H9 (cell line): ENCODE measurements around the gene EPS8. TPM values are rescaled to one million over a fixed set of nuclear protein-coding genes. Genes with fewer than 3 reads are reported as not detected.

Experiments
- DNase-seq: peaks from one replicate; pipeline ENCODE4 v3.0.0-alpha.2; 2017
- H2AFZ ChIP-seq: one replicate; pipeline ENCODE4 v1.6.1; 2013; ENCODE audit warnings: mild to moderate bottlenecking, low read length, control low read depth, moderate library complexity
- H2AK5ac ChIP-seq: 2 replicates; pipeline ENCODE4 v1.6.1; 2013; ENCODE audit warnings: low read length, control low read depth, mixed read lengths; ENCODE audit not compliant: insufficient read length
- H2BK120ac ChIP-seq: one replicate; pipeline ENCODE4 v1.6.1; 2013; ENCODE audit warnings: low read depth, mild to moderate bottlenecking, low read length, control low read depth, inconsistent platforms; ENCODE audit not compliant: poor library complexity, severe bottlenecking
- H2BK12ac ChIP-seq: 2 replicates; pipeline ENCODE4 v1.6.1; 2013; ENCODE audit warnings: low read length, control low read depth, mixed read lengths, low read depth; ENCODE audit not compliant: insufficient read length
- H2BK15ac ChIP-seq: 2 replicates; pipeline ENCODE4 v1.6.1; 2013; ENCODE audit warnings: low read depth, low read length, control low read depth
- H2BK20ac ChIP-seq: one replicate; pipeline ENCODE4 v1.6.1; 2013; ENCODE audit warnings: low read depth, mild to moderate bottlenecking, low read length, control low read depth, inconsistent platforms; ENCODE audit not compliant: poor library complexity, severe bottlenecking
- H2BK5ac ChIP-seq: 2 replicates; pipeline ENCODE4 v1.6.1; 2013; ENCODE audit warnings: low read length, control low read depth, mixed read lengths; ENCODE audit not compliant: insufficient read length
- H3K14ac ChIP-seq: 2 replicates; pipeline ENCODE4 v1.6.1; 2013; ENCODE audit warnings: low read length, control low read depth; ENCODE audit not compliant: insufficient read depth
- H3K18ac ChIP-seq: 2 replicates; pipeline ENCODE4 v1.6.1; 2013; ENCODE audit warnings: low read depth, mild to moderate bottlenecking, mixed read lengths, low read length, control low read depth; ENCODE audit not compliant: insufficient read length
- H3K23ac ChIP-seq: 2 replicates; pipeline ENCODE4 v1.6.1; 2013; ENCODE audit warnings: low read length, control low read depth, mixed read lengths, low read depth; ENCODE audit not compliant: insufficient read length
- H3K23me2 ChIP-seq: 2 replicates; pipeline ENCODE4 v1.6.1; 2013; ENCODE audit warnings: low read depth, mild to moderate bottlenecking, mixed read lengths, low read length, control low read depth; ENCODE audit not compliant: insufficient read length, poor library complexity, severe bottlenecking
- H3K27ac ChIP-seq: 2 replicates; pipeline ENCODE4 v1.5.1; 2013; ENCODE audit warnings: low read length, control low read depth, mixed read lengths, low read depth; ENCODE audit not compliant: insufficient read length
- H3K27me3 ChIP-seq: 2 replicates; pipeline ENCODE4 v1.6.1; 2013; ENCODE audit warnings: low read length, control low read depth, inconsistent platforms; ENCODE audit not compliant: insufficient read depth
- H3K4ac ChIP-seq: 2 replicates; pipeline ENCODE4 v1.6.1; 2013; ENCODE audit warnings: low read depth, mild to moderate bottlenecking, control low read depth, inconsistent platforms, low read length, moderate library complexity
- H3K4me1 ChIP-seq: 2 replicates; pipeline ENCODE4 v1.6.1; 2013; ENCODE audit warnings: low read length, control low read depth, inconsistent platforms; ENCODE audit not compliant: insufficient read depth
- H3K4me2 ChIP-seq: 2 replicates; pipeline ENCODE4 v1.6.1; 2013; ENCODE audit warnings: low read length, control low read depth, mixed read lengths; ENCODE audit not compliant: insufficient read length, insufficient read depth
- H3K56ac ChIP-seq: 2 replicates; pipeline ENCODE4 v1.6.1; 2013; ENCODE audit warnings: low read depth, mild to moderate bottlenecking, mixed read lengths, low read length, control low read depth; ENCODE audit not compliant: insufficient read length
- H3K79me1 ChIP-seq: 2 replicates; pipeline ENCODE4 v1.6.1; 2013; ENCODE audit warnings: low read depth, mild to moderate bottlenecking, moderate library complexity, low read length, control low read depth, inconsistent platforms; ENCODE audit not compliant: insufficient read depth, poor library complexity, severe bottlenecking
- H3K79me2 ChIP-seq: 2 replicates; pipeline ENCODE4 v1.6.1; 2013; ENCODE audit warnings: low read length, control low read depth, inconsistent platforms; ENCODE audit not compliant: insufficient read depth
- H3K9ac ChIP-seq: 2 replicates; pipeline ENCODE4 v1.6.1; 2013; ENCODE audit warnings: low read length, control low read depth, mixed read lengths; ENCODE audit not compliant: insufficient read length; ENCODE audit errors: extremely low read depth
- H3K9me3 ChIP-seq: one replicate; pipeline ENCODE4 v1.6.1; 2013; ENCODE audit warnings: low read depth, low read length, inconsistent platforms; ENCODE audit not compliant: control insufficient read depth
- H3T11ph ChIP-seq: one replicate; pipeline ENCODE4 v1.6.1; 2013; ENCODE audit warnings: mild to moderate bottlenecking, low read length, control low read depth, inconsistent platforms
- H4K20me1 ChIP-seq: one replicate; pipeline ENCODE4 v1.6.1; 2013; ENCODE audit not compliant: control insufficient read depth, insufficient read length, insufficient read depth
- H4K5ac ChIP-seq: 2 replicates; pipeline ENCODE4 v1.6.1; 2013; ENCODE audit warnings: low read depth, mild to moderate bottlenecking, mixed read lengths, low read length, control low read depth; ENCODE audit not compliant: insufficient read length
- H4K8ac ChIP-seq: replicated peaks from 2 replicates; pipeline ENCODE4 v1.6.1; 2013; ENCODE audit warnings: low read length, control low read depth, mixed read lengths, low read depth; ENCODE audit not compliant: insufficient read length
- H4K91ac ChIP-seq: 2 replicates; pipeline ENCODE4 v1.6.1; 2013; ENCODE audit warnings: low read depth, mild to moderate bottlenecking, moderate library complexity, mixed read lengths, low read length, control low read depth; ENCODE audit not compliant: insufficient read length
- H3K27ac Mint-ChIP-seq, 3 experiments: 2 replicates in 2 of 3; 3 replicates in 1 of 3; pipeline ENCODE4 v1.8.0; 2020 to 2021; ENCODE audit warnings: mixed read lengths in 3 of 3, mild to moderate bottlenecking in 1 of 3, moderate library complexity in 1 of 3
- H3K27me3 Mint-ChIP-seq: 2 replicates; pipeline ENCODE4 v1.8.0; 2021; ENCODE audit warnings: low read depth, mild to moderate bottlenecking, moderate library complexity, mixed read lengths
- H3K36me3 Mint-ChIP-seq, 3 experiments: 2 replicates in 2 of 3; 3 replicates in 1 of 3; pipeline ENCODE4 v1.8.0; 2020 to 2021; ENCODE audit warnings: low read depth in 3 of 3, mixed read lengths in 3 of 3; ENCODE audit not compliant: insufficient read depth in 1 of 3
- H3K4me1 Mint-ChIP-seq, 2 experiments: 2 replicates each; pipeline ENCODE4 v1.8.0; 2020; ENCODE audit warnings: mixed read lengths in 2 of 2
- H3K4me3 Mint-ChIP-seq, 2 experiments: 2 replicates in 1 of 2; 3 replicates in 1 of 2; pipeline ENCODE4 v1.8.0; 2020 to 2021; ENCODE audit warnings: mild to moderate bottlenecking in 2 of 2, mixed read lengths in 2 of 2, moderate library complexity in 1 of 2
- H3K9me3 Mint-ChIP-seq, 2 experiments: 2 replicates in 1 of 2; 3 replicates in 1 of 2; pipeline ENCODE4 v1.8.0; 2020; ENCODE audit warnings: mild to moderate bottlenecking in 2 of 2, mixed read lengths in 2 of 2, moderate library complexity in 1 of 2
- CTCF ChIP-seq: fragments of 200-600 bp; sonication (generic); conservative IDR thresholded peaks from 3 replicates; pipeline ENCODE4 v1.8.0; 2021; ENCODE audit warnings: antibody characterized with exemption, mild to moderate bottlenecking
- WGBS: extraction: QIAGEN DNeasy Blood & Tissue Kit; methylation state at CpG from one replicate; pipeline ENCODE4 v1.1.7; 2013; ENCODE audit warnings: missing lambda C conversion rate, low lambda C conversion rate, mixed read lengths; ENCODE audit not compliant: insufficient read length; ENCODE audit errors: extremely low coverage; 5-methylcytosine and 5-hydroxymethylcytosine counted together
- total RNA-seq: library from RNA; stranded (reverse); gene quantifications from 2 replicates; pipeline ENCODE4 v1.2.1, GENCODE V29; 2021

Gene EPS8
- total RNA-seq, 1 experiment from 2014 or later = 2.2 TPM

GRCh38 chr12:15827136-15827535, 37.9 kb upstream of the EPS8 start:
- Histone ChIP-seq H2AK5ac (no peak overlapping the region), H3K79me1 (no peaks in the 10 kb centered on the region), H4K5ac (no peak overlapping the region), H3K4me2 (no peak overlapping the region), H3K56ac (no peak overlapping the region), H3K4ac (no peak overlapping the region), H4K20me1 (no peaks in the 10 kb centered on the region), H3K79me2 (no peaks in the 10 kb centered on the region), H2BK15ac (no peak overlapping the region), H2BK20ac (no peak overlapping the region), H4K91ac (no peak overlapping the region), H3K23me2 (no peaks in the 10 kb centered on the region), H3K27me3 (no peaks in the 10 kb centered on the region), H2BK120ac (no peak overlapping the region), H2AFZ (no peak overlapping the region), H2BK12ac (no peak overlapping the region), H2BK5ac (no peak overlapping the region), H3K9me3 (no peaks in the 10 kb centered on the region), H3K14ac (no peak overlapping the region), H3K23ac (no peak overlapping the region), H3T11ph (no peak overlapping the region), H3K4me1 (no peaks in the 10 kb centered on the region), H3K18ac (no peak overlapping the region), H4K8ac (no peak overlapping the region), H3K9ac (no peak overlapping the region), H3K27ac (no peak overlapping the region)
- H3K27me3 Mint-ChIP-seq = no peaks in the 10 kb centered on the region
- no peak for DNase-seq
- H3K4me1 Mint-ChIP-seq = peaks cover 10 to 12% of the 10 kb centered on the region in 2 experiments
- no peak overlapping the region for H3K4me3 Mint-ChIP-seq
- no peaks in the 10 kb centered on the region for H3K9me3 Mint-ChIP-seq
- no peaks in the 10 kb centered on the region for H3K36me3 Mint-ChIP-seq
- no peak for TF ChIP-seq CTCF
- no CpG with 5 or more reads among the region's 1 CpG for WGBS
- H3K27ac Mint-ChIP-seq = no peak overlapping the region
